ENCODE measurements around the gene ZC3H12A. TPM values are rescaled to one million over a fixed set of nuclear protein-coding genes. Genes with fewer than 3 reads are reported as not detected.

The ZC3H12A gene
- total and polyA plus RNA-seq, 2 of the 4 experiments (the other 2 are of a cell fraction), result 3.8 to 14.2 TPM

DNA sequence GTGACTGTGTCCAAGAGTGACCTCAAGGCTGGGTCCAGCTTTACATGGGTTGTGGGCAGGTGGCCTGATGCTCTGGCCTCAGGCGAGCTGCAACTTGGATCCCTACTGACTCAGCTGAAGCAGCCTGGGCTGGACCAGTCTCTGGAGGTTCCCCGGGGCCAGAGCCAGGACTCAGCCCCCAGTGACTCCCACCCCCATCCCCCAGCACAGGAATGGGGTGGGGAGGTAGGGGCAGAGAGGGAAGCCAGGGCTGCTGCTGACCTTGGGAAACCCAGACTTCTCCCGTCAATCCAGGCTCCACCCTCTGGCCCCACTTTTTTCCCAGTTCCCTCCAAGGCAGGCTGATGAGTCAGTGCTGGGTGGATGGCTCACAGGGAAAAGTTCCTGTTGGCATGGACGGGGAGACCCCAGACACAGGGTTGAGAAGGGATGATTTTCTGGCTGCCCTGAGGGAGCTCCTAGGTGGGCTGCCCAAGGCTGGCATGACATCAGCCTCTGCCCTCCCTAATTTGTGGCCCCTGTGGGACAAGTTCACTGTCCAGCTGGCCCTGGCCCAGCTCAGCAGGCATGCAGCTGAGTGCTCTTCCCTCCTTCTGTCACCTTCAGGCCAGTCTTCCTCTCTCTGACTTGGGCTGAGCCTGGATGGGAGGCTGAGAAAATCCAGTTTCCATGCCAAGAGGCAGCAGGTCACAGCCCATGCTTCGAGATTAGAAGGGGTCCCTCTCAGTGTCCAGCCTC lies 2.2 kb downstream of the ZC3H12A start:
- peak; percentile 84 for DNase-seq
- Histone ChIP-seq H2AK9ac (replicated peaks; ENCODE audit: low read depth, low read length, poor library complexity) (peak overlapping the region; percentile 98), H3K36me3 (ENCODE audit: control insufficient read depth, insufficient read depth, low read length) (peaks cover 37% of the 10 kb centered on the region), H4K8ac (ENCODE audit: low read depth in 2 of 2, low read length in 2 of 2) (peak overlapping the region; percentile 86 to 95), H2AK5ac (ENCODE audit: low read depth, low read length) (peak overlapping the region; percentile 93), H2BK20ac (ENCODE audit: low read depth, low read length) (peak overlapping the region; percentile 85), H2BK5ac (ENCODE audit: low read depth, low read length, poor library complexity, severe bottlenecking) (peak overlapping the region; percentile 97), H2BK15ac (ENCODE audit: low read depth, low read length) (peak overlapping the region; percentile 67; the same call in 2 of the 3 replicates), H3K4me3 (ENCODE audit: insufficient read depth, low read depth, low read length) (peak overlapping the region; percentile 95), H3K9ac (ENCODE audit: low read depth, low read length) (peak overlapping the region; percentile 83), H3K9me1 (ENCODE audit: insufficient read depth, low read length) (peaks cover 33% of the 10 kb centered on the region), H3K4me2 (ENCODE audit: low read depth, low read length) (peak overlapping the region; percentile 96), H3K27me3 (ENCODE audit: control insufficient read depth, insufficient read depth, low read length) (no peaks in the 10 kb centered on the region), H3K23ac (ENCODE audit: low read depth, low read length) (peak overlapping the region; percentile 95), H3K4me1 (ENCODE audit: control insufficient read depth, insufficient read depth, low read length) (peaks cover 56% of the 10 kb centered on the region), H3K27ac (ENCODE audit: insufficient read depth, low read length) (peak overlapping the region; percentile 94), H4K5ac (ENCODE audit: low read depth, low read length) (peak overlapping the region; percentile 95), H2AFZ (replicated peaks; ENCODE audit: low read length, poor library complexity) (peak overlapping the region; percentile 65), H3K56ac (ENCODE audit: extremely low read depth, insufficient read depth, low read length) (peak overlapping the region; percentile 84), H3K14ac (replicated peaks; ENCODE audit: low read depth, low read length) (peak overlapping the region; percentile 99), H4K91ac (ENCODE audit: insufficient read depth, low read depth, low read length) (peak overlapping the region; percentile 93), H3K4ac (ENCODE audit: low read depth, low read length) (peak overlapping the region; percentile 99), H3K79me1 (ENCODE audit: low read depth in 1 of 2, low read length in 2 of 2) (peaks cover 29 to 78% of the 10 kb centered on the region in 2 experiments; a peak in 3 of 4 replicates), H4K20me1 (ENCODE audit: insufficient read depth, low read length) (peaks cover 23% of the 10 kb centered on the region), H2BK120ac (ENCODE audit: low read depth, low read length) (peak overlapping the region; percentile 94), H3K9me3 (ENCODE audit: control insufficient read depth, insufficient read depth, low read length) (no peaks in the 10 kb centered on the region), H3K18ac (ENCODE audit: low read depth, low read length) (peak overlapping the region; percentile 94)
- intact Hi-C loops (cut with micrococcal nuclease), result loop anchor here (5.0 kb wide), 1 partner anchor 216 kb away; the partner anchor contains the start of gene CDCA8
- CTCF ChIA-PET, result interaction anchor here (0.9 to 3.8 kb wide), 2 partner anchors 11 to 26 kb away, joined by 3 to 24 read pairs; no protein-coding TSS in a partner anchor
- BruUV-seq (replicated peaks), result no TSS peak
- in situ Hi-C loops (cut with MboI; ENCODE audit: low sequenced_read_pairs), result no loop called here
- peak; percentile 57 for TF ChIP-seq POLR2A (IDR thresholded peaks at IDR 0.05; ENCODE audit: low read depth, low read length)
- no peak for TF ChIP-seq MAFK (IDR thresholded peaks at IDR 0.05; ENCODE audit: low read depth, low read length)
- TF ChIP-seq NFE2L2 (IDR thresholded peaks at IDR 0.05; ENCODE audit: low read depth, low read length), result peak; percentile 17; the same call in 1 of the 2 replicates
- TF ChIP-seq RCOR1 (IDR thresholded peaks at IDR 0.05; ENCODE audit: insufficient replicate concordance, low read length), result peak; percentile 52
- TF ChIP-seq MAZ (IDR thresholded peaks at IDR 0.05; ENCODE audit: borderline replicate concordance, low read depth, low read length), result peak; percentile 93
- peak; percentile 68 for TF ChIP-seq FOS (IDR thresholded peaks at IDR 0.05; ENCODE audit: low read depth, low read length)
- 0% methylated on average over 1 of the region's 5 CpGs; no CpG with 5 or more reads in 1 of the 2 experiments for WGBS, 2 experiments (ENCODE audit: extremely low coverage in 2 of 2, insufficient read length in 1 of 2)
- POLR2A ChIA-PET (ENCODE audit: unreplicated experiment), result no interaction called here
- dilution Hi-C loops (cut with HindIII; ENCODE audit: low sequenced_read_pairs, unreplicated experiment), result no loop called here
- ATAC-seq (ENCODE audit: low read depth), result peak; percentile 30

Measured in IMR-90 (cell line).